ENCODE measurements around the gene ECE2.

Gene ECE2

GRCh38 chr3:184275961-184276910 is at the start of gene ECE2:
TSS of gene ECE2 (plus strand) at chr3:184276022. CDS start at chr3:184276154, 132 bp downstream.
- no peak for DNase-seq (ENCODE audit: low read depth in 2 of 2)

GRCh38 chr3:184227481-184227935 is 48.3 kb upstream of the ECE2 start:
- peak in 1 of 2 donors; percentile 33 for DNase-seq (ENCODE audit: low read depth in 2 of 2)

GRCh38 chr3:184228376-184229137 is 47.3 kb upstream of the ECE2 start:
- no peak for DNase-seq (ENCODE audit: low read depth in 2 of 2)

GRCh38 chr3:184229394-184230080 is 46.3 kb upstream of the ECE2 start, which contains the start of gene VWA5B2:
TSS of gene VWA5B2 (plus strand) at chr3:184229585. CDS start at chr3:184230529, 944 bp downstream.
- DNase-seq (ENCODE audit: low read depth in 2 of 2), result peak; percentile 18 to 71

GRCh38 chr3:184230081-184230602 is 45.7 kb upstream of the ECE2 start:
- peak in 1 of 2 donors; percentile 33 for DNase-seq (ENCODE audit: low read depth in 2 of 2)

GRCh38 chr3:184230603-184231528 is 45.0 kb upstream of the ECE2 start:
- DNase-seq (ENCODE audit: low read depth in 2 of 2), result no peak

GRCh38 chr3:184231671-184232070 is 44.2 kb upstream of the ECE2 start:
- no peak for DNase-seq (ENCODE audit: low read depth in 2 of 2)

GRCh38 chr3:184233127-184233843 is 42.5 kb upstream of the ECE2 start:
- no peak for DNase-seq (ENCODE audit: low read depth in 2 of 2)

- no peak for DNase-seq (ENCODE audit: low read depth in 2 of 2)
These were observed 41.6 kb upstream of the ECE2 start for GRCh38 chr3:184234224-184234623.

GRCh38 chr3:184234671-184235380 is 41.0 kb upstream of the ECE2 start:
- DNase-seq (ENCODE audit: low read depth in 2 of 2), result no peak

- DNase-seq (ENCODE audit: low read depth in 2 of 2), result no peak
These were observed 40.3 kb upstream of the ECE2 start for GRCh38 chr3:184235381-184236032.

GRCh38 chr3:184236033-184236410 is 39.8 kb upstream of the ECE2 start:
- no peak for DNase-seq (ENCODE audit: low read depth in 2 of 2)

- no peak for DNase-seq (ENCODE audit: low read depth in 2 of 2)
These were observed 39.2 kb upstream of the ECE2 start for GRCh38 chr3:184236636-184237035.

GRCh38 chr3:184237211-184237610 is 38.6 kb upstream of the ECE2 start:
- no peak for DNase-seq (ENCODE audit: low read depth in 2 of 2)

GRCh38 chr3:184237807-184238206 is 38.0 kb upstream of the ECE2 start:
- no peak for DNase-seq (ENCODE audit: low read depth in 2 of 2)

GRCh38 chr3:184238246-184238818 is 37.5 kb upstream of the ECE2 start:
- no peak for DNase-seq (ENCODE audit: low read depth in 2 of 2)

GRCh38 chr3:184239221-184239620 is 36.6 kb upstream of the ECE2 start:
- DNase-seq (ENCODE audit: low read depth in 2 of 2), result no peak

- DNase-seq (ENCODE audit: low read depth in 2 of 2), result no peak
These were observed 36.1 kb upstream of the ECE2 start for GRCh38 chr3:184239708-184240107.

Measured in stimulated activated CD8-positive, alpha-beta memory T cell treated with anti-CD3 and anti-CD28 coated beads, Interleukin-7, amount 100 ng/mL, for 4 hours (primary cell).